NCI-H2081 treated with DMSO at 0.1 percent for 48 hours (cell line): ENCODE measurements around the gene SUGCT.
"Not testable (repeated sequence)": the region's sequence is repeated elsewhere in the genome, so short reads cannot be mapped to it uniquely, and the experiment has no call there.

Experiments used
- DNase-seq: peaks from one replicate; lab custom pipeline; 2025; lab: John Stamatoyannopoulos, UW

Gene SUGCT

DNA sequence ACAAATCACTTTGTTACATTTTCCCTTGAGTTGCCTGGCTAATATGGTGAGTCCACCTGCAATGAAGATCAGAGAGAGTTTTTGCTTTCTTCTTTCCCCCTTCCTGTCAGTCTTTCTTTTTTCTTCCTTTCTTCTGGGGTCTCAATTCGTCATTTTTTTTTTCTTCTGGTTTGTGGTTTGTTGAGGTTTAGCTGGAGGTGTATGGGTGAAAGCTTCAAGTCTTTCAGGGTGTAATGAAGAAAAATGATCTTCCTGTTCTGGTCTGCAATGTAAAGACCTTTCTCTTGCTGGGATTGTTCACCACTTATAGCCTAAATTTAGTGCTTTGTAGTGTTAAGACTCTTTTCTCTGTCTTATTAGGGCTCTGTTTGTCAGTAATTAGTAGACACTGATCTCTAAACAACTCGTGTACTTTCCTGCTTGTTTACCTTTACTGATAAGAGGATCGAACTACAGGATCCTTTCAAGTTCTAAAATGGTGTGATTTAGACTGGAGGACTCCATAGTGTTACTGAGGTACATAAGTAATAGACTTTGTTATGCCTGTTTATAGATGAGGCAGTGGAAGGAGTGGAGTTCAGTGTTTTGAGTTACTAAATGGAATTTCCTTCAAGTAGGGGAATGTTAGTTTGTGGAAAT, 129.1 kb downstream of the SUGCT start:
- DNase-seq, result no peak

- no peak for DNase-seq
Measured at GRCh38 chr7:40267583-40267982, 132.8 kb downstream of the SUGCT start.

GRCh38 chr7:40268810-40269209, 134.0 kb downstream of the SUGCT start:
- not testable (repeated sequence) for DNase-seq

GRCh38 chr7:40276061-40276460, 141.3 kb downstream of the SUGCT start:
- DNase-seq, result no peak

DNA sequence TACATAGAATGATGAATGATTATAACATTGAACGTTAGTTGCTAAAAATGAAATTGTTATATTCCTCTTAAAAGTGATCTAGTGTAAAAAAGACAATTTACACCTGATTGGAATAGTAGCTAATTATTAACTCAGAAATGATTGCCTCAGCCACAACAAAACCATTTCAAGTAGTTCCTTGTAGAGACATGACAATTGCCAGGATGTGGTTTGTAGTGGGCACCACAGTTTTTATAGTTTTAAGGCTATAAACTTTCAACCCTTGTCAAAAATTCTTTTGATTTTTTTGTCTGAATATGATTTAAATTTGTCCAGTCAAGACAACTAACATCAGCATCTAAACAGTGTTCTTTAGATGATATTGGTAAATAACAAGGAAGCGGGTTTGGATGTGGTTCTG, 145.2 kb downstream of the SUGCT start:
- no peak for DNase-seq

DNA sequence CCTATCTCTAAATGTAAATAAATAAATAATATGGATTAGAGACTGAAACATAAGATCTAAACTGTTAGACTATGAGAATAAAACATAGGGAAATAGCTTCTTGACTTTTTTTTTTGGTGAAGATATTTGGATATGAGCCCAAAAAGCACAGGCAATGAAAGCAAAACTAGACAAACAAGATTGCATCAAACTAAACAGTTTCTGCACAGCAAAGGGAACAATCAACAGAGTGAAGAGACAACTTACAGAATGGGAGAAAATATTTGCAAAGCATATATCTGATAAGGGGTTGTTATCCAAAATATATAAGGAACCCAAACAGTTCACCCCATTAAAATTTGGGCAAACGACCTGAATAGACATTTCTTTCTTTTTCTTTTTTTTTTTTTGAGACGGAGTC, 148.1 kb downstream of the SUGCT start:
- no peak for DNase-seq

- no peak for DNase-seq
Measured at GRCh38 chr7:40283391-40283790, 148.6 kb downstream of the SUGCT start.

GRCh38 chr7:40288827-40289226, 154.0 kb downstream of the SUGCT start:
- DNase-seq, result no peak

DNA sequence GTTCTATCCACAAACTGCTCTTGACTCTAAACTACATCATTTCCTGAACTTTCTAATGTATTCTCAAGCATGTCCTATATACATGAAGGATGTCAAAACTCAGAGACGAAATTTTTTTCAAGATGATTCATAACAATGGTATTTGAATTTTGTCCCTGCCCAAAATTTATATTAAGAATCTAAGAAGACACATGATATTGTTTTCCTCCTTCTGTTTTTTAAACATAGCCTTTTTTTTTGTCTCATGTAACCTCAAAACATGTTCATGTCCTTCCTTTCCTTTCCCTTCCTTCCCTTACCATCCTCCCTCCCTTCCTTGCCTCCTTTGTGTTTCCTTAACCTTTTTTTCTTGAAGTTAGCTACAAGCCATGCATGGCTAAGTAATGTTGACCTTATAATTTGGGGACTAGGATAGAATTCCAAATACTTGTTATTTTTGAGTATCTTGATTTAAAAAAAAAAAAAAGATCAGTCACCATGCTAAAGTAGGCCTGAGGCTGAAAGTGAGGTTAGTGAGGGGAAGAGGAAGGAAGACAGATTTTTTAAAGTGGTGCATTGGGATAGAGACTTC, 163.0 kb downstream of the SUGCT start:
- DNase-seq, result no peak

- no peak for DNase-seq
Measured at GRCh38 chr7:40298421-40298820, 163.6 kb downstream of the SUGCT start.

GRCh38 chr7:40299097-40299496, 164.3 kb downstream of the SUGCT start:
- DNase-seq, result no peak

DNA sequence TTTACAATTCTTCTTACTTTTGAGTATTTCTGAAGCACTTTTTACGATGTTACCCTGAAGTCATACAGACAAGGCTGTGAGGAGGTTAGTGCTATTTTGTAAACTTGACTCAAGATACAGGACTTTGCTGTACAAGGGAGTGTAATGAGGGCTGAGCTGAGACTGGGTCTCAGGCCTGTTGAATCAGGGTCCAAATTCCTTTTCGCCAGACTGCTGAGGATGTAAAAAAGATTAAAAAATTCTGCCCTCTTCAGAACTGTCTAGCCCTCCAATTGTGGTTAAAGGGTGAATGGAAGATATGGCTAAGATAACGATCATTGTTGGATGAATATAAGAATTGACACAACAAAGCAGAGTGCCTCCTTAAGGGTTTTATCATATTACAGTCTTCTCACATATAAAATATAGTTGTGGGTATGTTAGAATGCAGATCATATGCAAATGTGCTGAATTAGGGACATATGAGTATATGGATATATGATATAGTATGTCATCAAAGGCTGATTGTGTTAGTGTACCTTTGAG, 165.4 kb downstream of the SUGCT start:
- DNase-seq, result no peak

- DNase-seq, result no peak
Measured at GRCh38 chr7:40301486-40302068, 166.8 kb downstream of the SUGCT start.

DNA sequence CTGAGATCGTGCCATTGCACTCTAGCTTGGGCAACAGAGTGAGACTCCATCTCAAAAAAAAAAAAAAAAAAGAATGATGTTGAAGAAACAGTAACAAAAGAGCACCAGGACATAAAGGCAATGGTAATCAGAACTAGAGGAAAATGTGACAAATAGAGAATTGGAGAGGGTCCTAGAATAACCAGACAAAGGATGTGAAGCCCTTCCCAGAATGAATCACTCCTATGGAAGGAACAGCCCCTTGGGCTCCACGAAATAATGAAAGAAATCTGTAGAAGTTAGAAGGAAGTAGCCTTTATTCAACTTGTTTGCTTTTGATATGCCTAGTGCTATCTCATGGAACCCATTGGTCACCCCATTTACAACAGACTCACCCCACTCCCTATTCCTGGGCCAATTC, 169.2 kb downstream of the SUGCT start:
- DNase-seq, result no peak

DNA sequence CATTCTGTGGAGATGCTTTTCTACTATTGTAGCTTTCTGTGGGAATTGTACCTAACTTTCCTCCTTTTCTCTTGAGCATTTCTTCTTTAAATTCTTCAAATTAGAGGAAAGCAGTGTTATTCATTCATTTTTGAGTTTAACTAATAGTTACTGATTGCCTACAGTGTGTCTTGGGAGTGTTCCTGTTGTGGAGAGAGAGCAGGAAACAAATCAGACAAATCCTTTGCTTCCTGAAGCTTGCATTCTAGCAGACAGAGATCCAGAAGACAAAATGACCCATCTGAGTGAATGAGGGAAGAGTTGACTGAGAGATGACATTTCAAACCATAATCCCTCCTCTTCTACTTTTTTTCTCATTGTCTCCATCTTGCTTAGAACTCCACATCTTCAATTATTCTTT, 170.4 kb downstream of the SUGCT start:
- DNase-seq, result no peak

DNA sequence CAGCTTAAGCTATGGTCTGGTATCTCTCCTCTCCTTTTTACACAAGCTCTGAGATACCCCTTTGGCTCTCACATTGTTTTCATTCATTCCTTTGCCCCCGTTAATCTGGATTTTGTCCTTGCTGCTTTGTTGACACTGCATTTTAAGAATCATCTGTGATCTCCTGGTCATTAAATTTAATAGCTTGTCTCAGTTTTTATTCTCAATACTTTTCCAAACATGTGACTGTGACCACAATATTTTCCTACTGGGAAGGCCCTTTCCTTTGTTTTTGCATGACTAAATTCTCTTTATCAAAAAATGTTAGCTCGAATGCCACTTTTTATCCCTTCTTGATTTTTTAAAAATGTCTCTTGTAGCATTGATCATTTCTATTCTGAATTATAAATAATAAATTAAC, 171.2 kb downstream of the SUGCT start:
- DNase-seq, result no peak

- no peak for DNase-seq
Measured at GRCh38 chr7:40306596-40306995, 171.8 kb downstream of the SUGCT start.

GRCh38 chr7:40310258-40310657, 175.5 kb downstream of the SUGCT start:
- DNase-seq, result no peak

GRCh38 chr7:40311307-40311706, 176.5 kb downstream of the SUGCT start:
- no peak for DNase-seq

GRCh38 chr7:40315277-40315676, 180.5 kb downstream of the SUGCT start:
- DNase-seq, result no peak

DNA sequence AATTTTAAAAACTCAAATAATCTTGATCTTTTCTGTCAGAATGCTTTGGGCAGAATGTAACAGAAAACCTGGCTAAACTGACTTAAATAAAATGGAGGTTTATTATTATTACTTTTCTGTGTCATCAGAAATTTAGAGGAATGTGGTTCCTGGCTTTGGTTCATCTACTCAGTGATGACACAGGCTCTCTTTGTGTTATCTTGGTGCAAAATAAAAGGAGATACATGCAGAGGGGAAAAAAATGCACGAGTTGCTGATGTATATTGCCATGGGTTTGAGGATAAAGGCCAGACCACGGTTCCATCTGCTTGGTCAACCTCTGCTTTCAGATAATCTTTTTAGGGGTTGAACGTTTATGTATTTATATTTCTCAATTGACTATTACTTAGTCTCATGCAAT, 181.4 kb downstream of the SUGCT start:
- no peak for DNase-seq

- no peak for DNase-seq
Measured at GRCh38 chr7:40324914-40325313, 190.1 kb downstream of the SUGCT start.

DNA sequence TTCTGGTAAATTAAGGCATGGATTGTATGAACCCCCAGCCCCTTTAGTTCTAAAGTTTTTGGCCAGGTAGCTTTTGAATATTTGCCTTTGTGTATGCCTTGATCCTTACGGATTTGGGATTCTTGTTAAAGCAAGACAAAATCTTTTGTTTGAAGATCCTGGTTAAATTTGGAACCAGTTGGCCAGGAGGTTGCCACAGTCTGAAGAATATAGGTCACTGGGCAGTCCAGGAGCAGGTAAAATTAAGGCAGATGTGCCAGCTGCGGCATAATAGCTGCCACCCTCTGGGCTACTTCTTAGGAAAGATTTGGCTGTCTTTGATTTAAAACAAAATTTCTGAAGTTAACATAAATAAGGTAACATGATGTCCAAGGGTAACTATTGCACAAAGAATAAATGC, 192.3 kb downstream of the SUGCT start:
- DNase-seq, result no peak

- no peak for DNase-seq
Measured at GRCh38 chr7:40327873-40328272, 193.1 kb downstream of the SUGCT start.
